Activated CD8-positive, alpha-beta memory T cell treated with anti-CD3 and anti-CD28 coated beads for 1 hour (primary cell): Measurements from ENCODE around the gene LRRC32.

Source experiments
- DNase-seq, 2 donors: peaks; one replicate each; pipeline ENCODE4 v3.0.0-alpha.2; 2020; ENCODE audit warnings: low read depth in 1 of 2; ENCODE audit errors: extremely low read depth in 1 of 2

LRRC32 gene

DNA sequence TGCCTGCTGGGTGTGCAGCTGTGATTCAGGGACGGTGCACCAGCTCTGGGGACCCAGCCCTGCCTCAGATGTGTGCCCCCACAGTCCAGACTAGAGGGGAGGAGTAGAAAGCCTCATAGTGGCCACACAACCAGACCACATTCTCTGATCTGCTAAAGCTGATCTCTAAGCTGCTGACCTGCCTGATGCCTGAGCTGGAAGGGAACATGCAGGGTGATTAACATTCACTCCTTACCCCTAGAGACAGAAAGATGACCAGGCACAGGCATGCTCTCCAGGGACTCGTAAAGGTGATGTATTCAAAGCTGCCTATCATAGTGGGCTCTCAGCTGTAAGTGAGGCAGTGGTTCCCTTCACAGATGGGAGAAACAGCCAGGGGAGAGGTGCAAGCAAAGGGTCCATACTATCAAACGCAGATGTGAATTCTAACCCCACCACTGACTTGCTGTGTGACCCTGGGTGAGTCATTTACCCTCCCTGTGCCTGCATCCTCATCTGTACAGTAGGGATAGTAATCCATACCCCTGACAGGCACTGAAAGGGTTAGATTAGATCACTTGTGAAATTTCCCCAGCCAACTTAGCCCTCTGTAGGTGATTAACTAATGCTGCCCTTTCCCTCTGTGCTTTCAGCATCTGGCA lies 29.0 kb upstream of the LRRC32 start:
- no peak for DNase-seq

DNA sequence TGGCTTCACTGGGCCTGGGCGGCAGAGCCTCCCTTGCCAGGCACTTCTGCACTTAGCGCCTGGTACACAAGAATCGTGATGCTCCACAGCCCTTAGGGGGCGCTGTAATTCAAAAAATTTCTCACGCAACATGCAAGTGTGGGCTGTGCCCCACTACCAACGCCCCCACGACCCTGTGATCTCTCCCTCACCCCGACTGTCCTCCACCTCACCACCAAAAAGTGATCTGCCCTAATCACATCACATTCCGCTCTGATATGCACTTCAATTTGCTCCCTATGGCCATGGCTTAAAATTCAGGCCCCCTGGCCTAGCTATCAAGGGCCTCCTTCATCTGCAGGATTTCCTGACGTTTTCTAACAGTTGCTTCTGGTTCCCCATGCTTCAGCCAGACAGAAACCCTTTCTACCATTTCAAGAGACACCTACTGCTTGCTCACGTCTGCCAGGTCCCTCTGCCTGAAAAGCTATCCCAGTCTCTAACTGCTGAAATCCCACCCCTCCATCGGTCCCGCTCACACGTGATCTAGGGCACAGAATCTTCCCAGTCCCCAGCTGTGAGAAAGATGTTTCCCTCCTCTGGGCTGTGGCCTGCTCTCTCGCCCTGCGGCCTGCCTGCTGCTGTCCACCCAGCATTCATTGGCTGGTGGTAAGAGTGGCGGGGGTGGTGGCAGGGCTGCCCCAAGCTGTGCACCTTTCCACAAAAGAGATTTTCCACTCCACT lies 27.9 kb upstream of the LRRC32 start:
- no peak for DNase-seq

GRCh38 chr11:76696756-76697155 lies 26.2 kb upstream of the LRRC32 start:
- no peak for DNase-seq

DNA sequence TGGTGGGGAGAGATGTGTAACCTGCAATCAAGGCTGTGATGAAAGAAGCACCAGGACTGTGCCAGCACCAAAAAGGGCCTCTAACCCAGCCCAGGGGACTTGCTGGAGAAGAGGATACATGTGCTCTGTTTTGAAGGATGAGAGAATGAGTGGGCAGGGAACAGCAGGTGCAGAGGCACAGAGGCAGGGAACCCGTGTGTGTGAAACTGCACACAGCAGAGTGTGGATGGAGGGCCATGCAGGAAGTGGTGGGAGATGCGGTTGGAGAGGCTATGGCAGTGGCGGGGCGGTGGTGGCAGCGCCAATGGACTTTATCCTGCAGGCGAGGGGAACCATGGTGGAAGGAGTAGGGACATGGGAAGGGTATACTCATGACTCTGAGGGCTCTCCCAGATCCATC lies 25.2 kb upstream of the LRRC32 start:
- no peak for DNase-seq

DNA sequence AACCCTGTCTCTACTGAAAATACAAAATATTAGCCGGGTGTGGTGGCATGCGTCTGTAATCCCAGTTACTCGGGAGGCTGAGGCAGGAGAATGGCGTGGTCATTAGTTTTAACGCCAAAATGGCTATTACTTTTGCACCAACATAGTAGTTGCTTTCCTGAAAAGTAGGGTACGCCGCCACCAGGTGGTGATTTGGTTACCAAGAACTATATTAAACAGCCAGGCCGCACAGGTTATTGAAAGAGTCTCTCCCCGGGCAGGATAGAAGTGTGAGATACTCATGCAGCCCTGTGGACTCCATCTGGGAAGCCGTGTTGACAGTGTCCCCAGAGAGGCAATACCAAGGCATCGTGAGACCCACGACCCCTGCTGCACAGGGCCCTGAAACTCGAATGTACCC lies 24.6 kb upstream of the LRRC32 start:
- no peak for DNase-seq

GRCh38 chr11:76694664-76695063 lies 24.1 kb upstream of the LRRC32 start:
- no peak for DNase-seq

DNA sequence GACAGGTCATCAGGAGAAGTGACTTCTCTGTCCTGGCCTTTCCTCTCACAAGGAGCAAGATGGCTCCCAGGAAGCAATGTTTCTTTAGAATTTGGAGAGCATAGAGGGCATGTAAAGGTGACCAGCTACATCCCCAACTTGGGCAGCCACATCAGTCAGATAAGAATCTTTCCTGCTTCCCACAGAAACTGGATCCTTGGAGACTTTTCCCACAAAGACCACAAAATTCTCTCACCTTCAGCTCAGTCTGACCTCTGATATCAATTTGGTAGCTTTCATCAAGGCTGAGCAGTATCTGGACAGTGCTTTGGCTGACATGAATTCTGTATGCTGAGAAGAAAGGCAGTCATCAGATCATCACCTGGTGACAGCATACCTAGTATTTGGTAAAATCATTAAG lies 23.3 kb upstream of the LRRC32 start:
- no peak for DNase-seq

DNA sequence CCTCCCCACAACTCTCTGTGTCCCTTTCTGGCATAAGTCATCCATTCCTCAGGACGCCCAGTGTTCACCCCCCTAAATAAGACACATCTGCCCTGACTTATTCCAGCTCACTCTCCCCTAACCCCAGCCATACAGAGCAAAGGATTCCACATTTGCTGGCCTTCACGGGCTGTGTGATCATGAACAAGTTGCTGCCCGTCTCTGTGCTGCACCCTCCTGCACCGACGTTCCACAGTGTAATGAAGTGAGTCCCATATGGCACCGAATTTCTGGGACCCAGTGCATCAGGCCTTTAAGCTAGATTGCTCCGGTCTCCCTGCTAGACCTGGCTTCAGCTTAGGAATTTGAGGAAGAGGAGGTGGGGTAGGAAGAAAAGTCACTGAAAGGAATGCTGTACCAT lies 22.4 kb upstream of the LRRC32 start:
- DNase-seq, result no peak

GRCh38 chr11:76691655-76692054 lies 21.1 kb upstream of the LRRC32 start:
- DNase-seq, result no peak

DNA sequence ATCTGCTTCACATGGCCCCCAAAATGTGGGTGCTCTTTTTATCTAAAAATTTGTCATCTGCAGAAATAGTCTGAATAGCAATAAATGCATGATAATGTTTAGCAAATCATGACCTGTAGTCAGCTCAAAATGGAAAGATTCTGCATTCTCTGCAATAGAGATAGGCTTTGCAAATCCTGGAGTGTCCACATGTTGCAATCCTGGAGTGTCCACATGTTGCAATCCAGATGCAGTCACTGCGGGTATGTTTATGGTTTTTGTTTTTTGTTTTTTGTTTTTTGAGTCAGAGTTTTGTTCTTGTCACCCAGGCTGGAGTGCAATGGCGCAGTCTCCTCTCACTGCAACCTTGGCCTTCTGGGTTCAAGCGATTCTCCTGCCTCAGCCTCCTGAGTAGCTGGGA lies 20.2 kb upstream of the LRRC32 start:
- DNase-seq, result no peak

DNA sequence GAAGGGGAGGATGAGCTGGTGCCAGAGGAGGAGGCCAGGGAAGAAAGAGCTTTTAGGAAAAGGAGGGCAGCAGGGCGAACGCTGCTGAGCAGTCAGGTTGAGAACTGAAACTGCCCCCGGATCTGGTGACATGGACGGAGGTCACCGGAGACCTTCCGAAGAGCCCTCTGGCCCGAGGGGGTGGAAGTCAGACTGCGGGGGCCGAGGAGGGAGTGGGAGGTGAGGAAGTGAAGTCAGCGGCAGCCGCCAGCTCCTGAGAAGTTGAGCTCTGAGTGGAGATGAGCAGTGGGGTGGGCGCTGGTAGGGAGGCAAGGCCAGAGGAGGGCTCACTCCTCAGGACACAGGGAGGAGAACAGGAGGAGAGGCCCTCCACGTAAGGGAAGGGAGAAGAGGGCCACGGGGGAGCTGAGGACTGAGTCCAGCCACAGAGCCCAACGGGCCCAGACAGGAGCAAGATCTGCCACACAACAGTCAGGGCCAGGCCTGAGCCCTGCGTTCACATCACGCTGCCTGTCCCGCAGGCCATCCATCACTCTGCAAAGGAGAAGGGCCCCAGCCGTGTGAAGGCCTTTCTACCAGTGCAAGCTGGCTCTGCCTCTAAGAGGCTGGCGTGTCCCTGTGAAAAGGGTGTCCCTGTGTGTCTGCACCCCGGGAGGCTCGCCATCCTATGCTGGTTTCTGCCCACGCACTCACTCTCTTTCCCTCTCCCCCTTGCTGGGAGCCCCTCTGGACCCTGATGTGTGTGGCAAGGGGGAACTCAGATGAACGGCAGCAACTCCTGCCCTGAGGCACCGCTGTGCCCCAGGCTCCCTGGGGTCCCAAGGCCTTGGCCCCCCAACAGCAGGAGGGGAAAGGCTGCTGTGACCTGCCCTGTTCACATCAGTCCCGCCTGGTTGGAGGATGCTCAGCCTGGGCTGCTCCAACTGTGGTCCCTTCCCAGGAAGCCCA lies 19.0 kb upstream of the LRRC32 start:
- DNase-seq, result no peak

GRCh38 chr11:76688146-76688545 lies 17.6 kb upstream of the LRRC32 start:
- no peak for DNase-seq

DNA sequence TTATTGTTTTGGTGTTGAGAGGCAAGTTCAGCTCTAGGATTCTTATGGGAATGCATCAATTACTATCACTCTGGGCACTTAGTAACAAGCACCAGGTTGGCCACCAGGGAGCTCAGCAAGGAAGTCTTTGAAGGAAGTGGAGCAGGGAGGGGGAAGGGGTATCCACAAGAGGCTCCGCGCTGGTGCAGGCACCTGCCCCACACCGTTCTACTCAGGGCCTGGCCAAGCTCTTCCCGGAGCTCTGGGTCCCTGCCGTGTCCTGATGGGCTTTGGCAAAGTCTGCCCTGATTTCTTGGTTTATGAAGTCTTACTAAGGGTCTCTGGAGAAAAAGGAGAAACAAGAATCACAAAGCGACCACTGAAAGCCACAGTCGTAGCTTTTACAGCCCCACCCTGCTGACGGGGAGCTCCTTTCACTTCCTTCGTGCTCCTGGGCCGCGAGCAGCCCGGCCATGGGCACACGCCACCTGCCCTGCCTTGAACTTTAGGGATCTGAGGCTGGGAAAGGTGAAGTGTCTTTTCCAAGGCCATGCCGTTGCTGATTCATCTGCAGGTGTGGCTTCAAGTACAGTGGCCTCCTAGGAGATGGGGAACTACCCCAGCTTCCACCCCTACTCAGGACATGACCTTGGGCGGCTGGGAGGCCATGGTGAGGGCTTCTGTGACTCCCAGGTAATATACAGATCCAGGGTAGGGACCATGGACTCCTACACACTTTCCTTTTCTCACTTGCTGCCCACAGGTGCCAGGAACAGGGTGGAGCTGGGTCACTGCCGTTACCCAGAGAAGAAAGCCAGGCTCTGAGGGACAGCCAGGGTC lies 15.9 kb upstream of the LRRC32 start:
- no peak for DNase-seq

DNA sequence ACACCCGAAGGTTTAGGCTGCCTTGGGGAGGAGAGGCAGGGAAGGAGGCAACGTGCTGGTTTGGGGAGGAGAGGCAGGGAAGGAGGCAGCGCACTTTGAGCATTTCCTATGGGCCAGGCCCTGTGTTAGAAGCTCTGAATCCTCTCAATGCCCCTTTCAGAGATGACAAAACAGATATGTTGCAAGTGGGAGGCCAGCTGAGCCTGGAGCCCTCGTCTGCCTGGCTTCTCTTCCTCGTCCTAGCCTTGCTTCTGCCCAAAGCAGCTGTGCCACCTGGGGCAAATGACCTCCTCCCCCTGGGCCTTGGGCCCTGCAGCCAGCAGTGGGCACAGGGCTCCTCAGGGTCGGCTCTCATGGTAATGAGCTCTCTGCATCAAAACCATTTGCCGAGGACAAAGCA lies 15.3 kb upstream of the LRRC32 start:
- no peak for DNase-seq

GRCh38 chr11:76685237-76685636 lies 14.7 kb upstream of the LRRC32 start:
- DNase-seq, result no peak

GRCh38 chr11:76684516-76684915 lies 14.0 kb upstream of the LRRC32 start:
- DNase-seq, result no peak

- no peak for DNase-seq
Observed at GRCh38 chr11:76683161-76684095, 12.9 kb upstream of the LRRC32 start.

- no peak for DNase-seq
Observed at GRCh38 chr11:76682684-76683083, 12.1 kb upstream of the LRRC32 start.

DNA sequence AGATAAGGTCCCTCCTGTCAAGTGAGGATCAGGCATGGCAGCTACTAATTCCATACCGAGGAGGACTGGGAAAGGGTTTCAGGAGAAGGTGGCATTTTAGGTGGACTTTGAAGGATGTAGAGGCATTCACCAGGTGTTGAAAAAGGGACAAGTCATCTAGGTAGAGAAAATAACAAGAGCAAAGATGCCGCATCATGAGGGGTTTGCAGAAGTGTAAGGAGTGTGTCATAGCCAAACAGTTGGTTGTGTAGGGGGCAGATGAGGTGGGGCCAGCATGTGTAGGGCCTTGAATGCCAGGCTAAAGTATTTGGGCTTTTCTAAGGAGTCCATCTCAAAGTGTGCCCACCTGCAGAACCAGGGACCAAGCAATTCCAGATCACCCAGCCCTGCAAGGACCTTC lies 11.6 kb upstream of the LRRC32 start:
- DNase-seq, result no peak
